GM12891 (cell line): Measurements from ENCODE around the gene RABEPK.

Source experiments
- PAX5 ChIP-seq: IDR thresholded peaks from 2 replicates; pipeline ENCODE4 v1.6.1; 2011; ENCODE audit warnings: low read length, moderate library complexity, mild to moderate bottlenecking; ENCODE audit not compliant: insufficient read depth, severe bottlenecking
- POLR2A ChIP-seq: IDR thresholded peaks from 2 replicates; pipeline ENCODE4 v1.6.1; 2011; ENCODE audit warnings: low read depth, low read length, control low read depth
- POLR2AphosphoS5 ChIP-seq: IDR thresholded peaks from 2 replicates; pipeline ENCODE4 v1.6.1; 2011; ENCODE audit warnings: low read depth, low read length, control low read depth

GRCh38 chr9:125241000-125241862, 40.9 kb downstream of the RABEPK start, which contains the start of gene HSPA5:
- TF ChIP-seq POLR2A, result peak; percentile 98
- no peak for TF ChIP-seq PAX5
- TF ChIP-seq POLR2AphosphoS5, result peak; percentile 99
